Uterus (tissue), 2 donors: ENCODE measurements around the gene COBLL1.

Experiments used
- POLR2A ChIP-seq, 2 donors: fragments of 450-650 bp; IDR thresholded peaks; one replicate each; pipeline ENCODE4 v1.6.1; 2016; ENCODE audit warnings: antibody characterized with exemption in 2 of 2, mild to moderate bottlenecking in 1 of 2, moderate library complexity in 1 of 2
- TF ChIP-seq, protein P1 (sequence below), 4 experiments: fragments of 200-600 bp in 2 of 4; fragments of 450-650 bp in 2 of 4; sonication (generic) in 2 of 4; IDR thresholded peaks; one replicate each; pipeline ENCODE4 v1.5.1; 2016 to 2019; ENCODE audit warnings: antibody characterized with exemption in 4 of 4, mild to moderate bottlenecking in 2 of 4, moderate library complexity in 1 of 4

DNA sequence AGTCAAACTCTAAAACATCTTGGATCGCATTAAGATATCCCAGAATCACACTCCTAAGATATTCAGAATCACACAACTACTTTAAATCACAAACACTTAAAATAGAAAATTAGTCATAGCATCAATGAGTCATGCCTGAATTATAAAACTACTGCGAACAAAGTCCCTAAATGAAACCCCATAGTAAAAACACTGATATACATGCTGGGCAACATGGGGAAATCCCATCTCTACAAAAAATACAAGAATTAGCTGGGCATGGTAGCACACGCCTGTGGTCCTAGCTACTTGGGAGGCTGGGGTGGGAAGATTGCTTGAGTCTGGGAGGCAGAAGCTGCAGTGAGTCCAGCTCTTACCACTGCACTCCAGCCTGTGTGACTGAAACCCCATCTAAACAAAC is 101.7 kb downstream of the COBLL1 start:
- no peak for TF ChIP-seq POLR2A (IDR thresholded peaks at IDR 0.05)
- TF ChIP-seq, protein P1, sequence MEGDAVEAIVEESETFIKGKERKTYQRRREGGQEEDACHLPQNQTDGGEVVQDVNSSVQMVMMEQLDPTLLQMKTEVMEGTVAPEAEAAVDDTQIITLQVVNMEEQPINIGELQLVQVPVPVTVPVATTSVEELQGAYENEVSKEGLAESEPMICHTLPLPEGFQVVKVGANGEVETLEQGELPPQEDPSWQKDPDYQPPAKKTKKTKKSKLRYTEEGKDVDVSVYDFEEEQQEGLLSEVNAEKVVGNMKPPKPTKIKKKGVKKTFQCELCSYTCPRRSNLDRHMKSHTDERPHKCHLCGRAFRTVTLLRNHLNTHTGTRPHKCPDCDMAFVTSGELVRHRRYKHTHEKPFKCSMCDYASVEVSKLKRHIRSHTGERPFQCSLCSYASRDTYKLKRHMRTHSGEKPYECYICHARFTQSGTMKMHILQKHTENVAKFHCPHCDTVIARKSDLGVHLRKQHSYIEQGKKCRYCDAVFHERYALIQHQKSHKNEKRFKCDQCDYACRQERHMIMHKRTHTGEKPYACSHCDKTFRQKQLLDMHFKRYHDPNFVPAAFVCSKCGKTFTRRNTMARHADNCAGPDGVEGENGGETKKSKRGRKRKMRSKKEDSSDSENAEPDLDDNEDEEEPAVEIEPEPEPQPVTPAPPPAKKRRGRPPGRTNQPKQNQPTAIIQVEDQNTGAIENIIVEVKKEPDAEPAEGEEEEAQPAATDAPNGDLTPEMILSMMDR (IDR thresholded peaks at IDR 0.05), result no peak
